ENCODE measurements around the gene PDF.
"Not testable (repeated sequence)": the region's sequence is repeated elsewhere in the genome, so short reads cannot be mapped to it uniquely, and the experiment has no call there.

PDF gene

DNA sequence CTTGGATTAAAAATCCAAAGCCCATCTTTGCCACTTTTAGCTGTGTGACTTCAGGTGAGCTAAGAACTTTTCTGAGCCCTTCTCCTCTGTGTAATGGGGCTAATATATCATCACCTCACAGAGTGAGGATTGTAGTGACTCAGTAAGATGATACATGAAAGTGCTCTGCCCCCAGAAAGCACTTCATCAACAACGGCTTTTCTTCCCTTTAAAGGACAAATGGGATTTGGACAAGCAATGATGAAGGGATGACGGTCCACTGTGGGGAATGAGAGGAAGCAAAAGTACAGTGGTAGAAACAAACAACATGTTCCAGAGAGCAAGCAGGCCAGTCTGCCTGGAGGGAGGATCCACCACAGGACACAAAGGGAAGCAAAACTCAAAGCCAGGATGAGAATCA lies 35.5 kb upstream of the PDF start:
- H4K20me1 ChIP-seq, result no peaks in the 10 kb centered on the region
- no peak overlapping the region for H3K4me3 ChIP-seq
- H3K9me3 ChIP-seq, result peaks cover 6% of the 10 kb centered on the region; the same call in 1 of the 2 replicates
- H3K36me3 ChIP-seq, result peaks cover 83% of the 10 kb centered on the region
- H3K4me1 ChIP-seq, result peaks cover 99% of the 10 kb centered on the region
- peak overlapping the region; percentile 13; the same call in 1 of the 2 replicates for H3K27ac ChIP-seq
- H3K27me3 ChIP-seq, result no peaks in the 10 kb centered on the region
- no peak overlapping the region; the same call in 1 of the 2 replicates for H3K9ac ChIP-seq
- TF ChIP-seq Cebpa-rat (IDR thresholded peaks at IDR 0.05), result no peak
- no peak overlapping the region for H3K4me2 ChIP-seq

DNA sequence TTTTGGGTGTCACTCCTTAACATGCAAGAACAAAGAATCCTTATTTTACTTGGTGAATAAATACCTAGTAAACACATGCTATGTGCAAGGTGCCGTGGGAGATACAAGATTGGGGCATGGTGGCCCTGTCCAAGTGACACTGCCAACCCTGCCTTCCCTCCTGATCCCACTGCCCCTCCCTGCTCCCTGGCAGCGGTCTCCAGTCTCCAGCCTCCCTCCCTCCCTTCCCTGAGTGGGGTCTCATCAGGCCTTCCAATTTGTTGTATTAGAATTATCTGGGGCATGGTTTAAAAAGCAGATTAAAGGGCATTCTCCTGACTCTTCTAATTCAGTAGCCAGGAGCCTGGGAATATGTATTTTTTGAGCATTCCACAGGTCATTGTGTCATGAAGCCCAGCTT lies 33.7 kb upstream of the PDF start:
- Histone ChIP-seq H3K4me2 (no peak overlapping the region), H3K4me1 (peaks cover 93% of the 10 kb centered on the region), H3K27me3 (no peaks in the 10 kb centered on the region), H4K20me1 (no peaks in the 10 kb centered on the region), H3K4me3 (no peak overlapping the region), H3K9me3 (no peaks in the 10 kb centered on the region), H3K36me3 (peaks cover 78% of the 10 kb centered on the region), H3K27ac (peak overlapping the region; percentile 64), H3K9ac (no peak overlapping the region)
- no peak for TF ChIP-seq Cebpa-rat (IDR thresholded peaks at IDR 0.05)

DNA sequence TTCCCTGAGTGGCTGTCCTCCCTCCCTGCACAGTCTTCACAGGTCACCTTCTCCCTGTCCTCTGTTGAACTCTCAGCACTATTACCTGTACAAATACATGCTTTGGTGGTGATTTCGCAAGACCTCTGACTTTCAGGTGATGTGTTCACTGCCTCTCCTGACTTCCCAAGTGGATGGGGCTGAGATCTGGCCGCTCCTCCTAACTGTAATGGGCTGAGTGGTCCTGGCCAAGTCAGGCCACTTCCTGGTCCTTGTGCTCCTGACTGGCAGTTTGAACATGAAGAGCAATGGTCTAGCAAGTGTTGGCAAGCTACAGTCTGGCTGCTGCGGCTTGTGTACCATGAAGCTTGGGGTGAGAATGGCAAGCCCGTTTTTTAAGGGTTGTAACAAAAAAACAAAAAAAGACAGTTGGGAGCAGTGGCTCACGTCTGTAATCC lies 32.9 kb upstream of the PDF start:
- Histone ChIP-seq H3K4me2 (peak overlapping the region; percentile 66), H3K9me3 (no peaks in the 10 kb centered on the region), H3K4me1 (peaks cover 85% of the 10 kb centered on the region), H4K20me1 (no peaks in the 10 kb centered on the region), H3K27ac (peak overlapping the region; percentile 64), H3K36me3 (peaks cover 70% of the 10 kb centered on the region), H3K27me3 (no peaks in the 10 kb centered on the region), H3K9ac (no peak overlapping the region), H3K4me3 (no peak overlapping the region)
- peak; percentile 75 for TF ChIP-seq Cebpa-rat (IDR thresholded peaks at IDR 0.05)

DNA sequence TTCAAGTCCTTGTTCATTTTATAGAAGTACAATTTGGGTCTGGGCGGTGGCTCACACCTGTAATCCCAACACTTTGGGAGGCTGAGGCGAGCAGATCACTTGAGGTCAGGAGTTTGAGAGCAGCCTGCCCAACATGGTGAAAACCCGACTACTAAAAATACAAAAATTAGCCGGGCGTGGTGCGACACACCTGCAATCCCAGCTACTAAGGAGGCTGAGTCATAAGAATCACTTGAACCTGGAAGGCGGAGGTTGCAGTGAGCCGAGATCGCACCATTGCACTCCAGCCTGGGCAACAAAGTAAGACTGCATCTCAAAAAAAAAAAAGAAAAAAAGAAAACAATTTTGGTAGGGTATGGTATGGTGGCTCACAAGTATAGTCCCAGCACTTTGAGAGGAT lies 29.7 kb upstream of the PDF start:
- H4K20me1 ChIP-seq, H3K9ac ChIP-seq, H3K27ac ChIP-seq, H3K9me3 ChIP-seq, H3K27me3 ChIP-seq, H3K4me3 ChIP-seq: not testable (repeated sequence)
- Histone ChIP-seq H3K4me2 (peak overlapping the region; percentile 23; the same call in 1 of the 2 replicates), H3K4me1 (peaks cover 53% of the 10 kb centered on the region), H3K36me3 (peaks cover 47% of the 10 kb centered on the region)

DNA sequence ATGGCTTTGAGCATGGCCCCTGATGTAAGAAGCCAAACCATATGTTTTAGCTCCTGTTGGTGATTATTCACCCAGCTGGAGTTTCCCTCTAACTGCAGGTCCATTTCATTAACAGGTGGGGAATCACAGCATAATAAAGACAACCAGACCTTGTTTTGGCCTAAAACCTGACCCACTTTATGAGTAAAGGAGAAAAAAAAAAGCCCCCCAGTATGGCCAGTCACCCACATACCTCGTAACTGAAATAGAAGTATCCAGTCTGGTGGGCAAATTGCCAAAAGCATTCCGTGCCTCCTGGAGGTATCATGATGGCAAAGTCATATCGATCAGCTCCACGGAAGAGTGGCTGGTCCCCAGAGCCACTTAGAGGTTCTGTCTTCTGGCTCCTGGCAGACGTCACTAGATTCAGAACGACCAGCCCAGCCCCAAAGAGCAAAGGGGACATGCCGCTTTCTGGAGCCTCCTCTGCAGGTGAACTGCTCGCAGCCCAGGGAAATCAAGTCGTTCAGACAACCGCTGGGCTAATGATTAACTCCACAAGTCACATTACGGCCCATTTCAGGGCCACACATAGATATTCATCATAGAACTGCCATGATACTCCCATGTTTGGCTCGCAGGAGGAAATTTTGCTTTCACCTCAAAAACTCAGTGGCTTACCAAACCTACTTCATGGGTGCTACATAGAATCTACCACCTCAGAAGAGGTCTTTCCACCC lies 21.1 kb upstream of the PDF start, which contains the start of gene TMED6:
Gene TMED6, minus strand, starts transcription at position 478 of the 719 bp plus-strand sequence. Its CDS starts 33 bp downstream, at position 445.
- Histone ChIP-seq H3K4me1 (no peaks in the 10 kb centered on the region; the same call in 1 of the 2 replicates), H3K9ac (no peak within 1 kb of the TSS), H3K27ac (0 out of 2 replicates have a peak within 1 kb of the TSS, but pooled peaks have one; percentile 2), H3K9me3 (no peaks in the 10 kb centered on the region), H4K20me1 (no peaks in the 10 kb centered on the region), H3K4me3 (no peak within 1 kb of the TSS), H3K4me2 (no peak within 1 kb of the TSS), H3K27me3 (no peaks in the 10 kb centered on the region), H3K36me3 (peaks cover 75% of the 10 kb centered on the region)
- TF ChIP-seq Cebpa-rat (IDR thresholded peaks at IDR 0.05), result no peak

DNA sequence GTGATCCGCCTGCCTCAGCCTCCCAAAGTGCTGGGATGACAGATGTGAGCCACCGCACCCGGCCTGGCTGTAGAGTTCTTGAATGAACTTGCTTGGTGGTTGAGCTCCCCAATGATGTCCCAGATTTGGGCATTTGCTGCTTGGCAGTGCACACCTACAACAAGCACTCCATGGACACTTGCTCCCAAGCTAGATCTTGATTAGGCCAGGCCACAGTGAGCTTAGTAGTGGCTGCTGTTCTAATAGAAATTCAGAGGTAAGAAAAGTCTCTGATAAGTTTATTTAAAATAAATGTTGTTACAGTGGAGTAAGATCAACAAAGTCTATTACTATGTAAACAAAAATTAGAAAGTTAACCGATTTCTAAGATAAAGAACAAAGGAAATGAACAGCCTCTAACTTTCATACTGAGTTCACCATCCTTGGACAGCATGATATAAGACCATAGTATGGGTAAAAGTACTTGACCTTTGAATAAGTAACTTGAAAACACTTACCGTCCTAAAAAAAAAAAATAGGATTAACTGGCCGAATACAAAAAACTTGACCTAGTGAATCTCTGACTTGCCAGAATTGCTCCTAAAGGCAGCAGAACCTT lies 20.2 kb upstream of the PDF start:
- H4K20me1 ChIP-seq, result no peaks in the 10 kb centered on the region
- no peak overlapping the region for H3K27ac ChIP-seq
- no peak overlapping the region for H3K4me3 ChIP-seq
- no peak overlapping the region for H3K9ac ChIP-seq
- H3K4me2 ChIP-seq, result no peak overlapping the region
- H3K36me3 ChIP-seq, result peaks cover 73% of the 10 kb centered on the region
- no peaks in the 10 kb centered on the region; the same call in 1 of the 2 replicates for H3K4me1 ChIP-seq
- no peak for TF ChIP-seq Cebpa-rat (IDR thresholded peaks at IDR 0.05)
- H3K27me3 ChIP-seq, result no peaks in the 10 kb centered on the region
- no peaks in the 10 kb centered on the region for H3K9me3 ChIP-seq

DNA sequence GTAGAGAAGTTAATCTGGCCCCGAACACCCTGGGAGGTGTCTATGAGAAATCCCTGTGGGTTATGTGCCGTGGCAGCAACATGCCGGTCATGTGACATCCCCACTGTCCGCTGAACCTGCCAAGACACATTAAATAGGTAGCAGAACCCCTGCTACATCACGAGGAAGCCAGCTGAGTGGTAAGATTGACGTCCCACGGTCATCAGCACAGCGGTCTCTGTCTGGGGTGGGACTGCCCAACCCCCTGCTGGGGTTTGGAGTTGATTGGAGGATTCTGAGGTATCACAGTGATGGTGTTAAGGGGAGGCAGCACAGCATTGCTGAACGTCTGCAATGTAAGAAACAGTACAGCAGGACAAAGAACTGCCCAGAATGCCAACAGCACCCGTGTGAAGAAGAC lies 19.1 kb upstream of the PDF start:
- no peak for TF ChIP-seq Cebpa-rat (IDR thresholded peaks at IDR 0.05)
- no peaks in the 10 kb centered on the region for H3K27me3 ChIP-seq
- H3K4me1 ChIP-seq, result no peaks in the 10 kb centered on the region; the same call in 1 of the 2 replicates
- H3K36me3 ChIP-seq, result peaks cover 73% of the 10 kb centered on the region
- no peaks in the 10 kb centered on the region for H4K20me1 ChIP-seq
- H3K9ac ChIP-seq, result no peak overlapping the region
- H3K4me3 ChIP-seq, result no peak overlapping the region
- H3K4me2 ChIP-seq, result no peak overlapping the region
- H3K27ac ChIP-seq, result no peak overlapping the region
- H3K9me3 ChIP-seq, result no peaks in the 10 kb centered on the region

DNA sequence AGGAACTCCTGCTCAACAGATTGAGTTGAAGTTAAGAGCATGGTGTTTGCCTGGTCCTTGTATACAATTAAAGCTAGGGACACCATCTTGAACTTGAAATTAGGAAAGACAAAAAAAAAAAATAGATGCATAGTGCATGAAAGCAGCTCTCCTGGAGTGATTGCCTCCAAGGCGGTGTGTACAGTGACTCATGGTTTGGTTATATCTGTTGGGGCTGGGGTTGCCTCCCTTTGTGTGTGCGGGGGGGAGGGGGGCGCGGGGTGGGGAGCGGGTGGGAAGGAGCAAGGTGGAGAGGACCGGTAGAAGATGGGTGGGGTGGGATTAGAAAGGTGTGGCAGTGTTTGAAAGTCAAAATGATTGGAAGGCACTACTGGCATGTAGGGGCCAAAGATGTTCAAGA lies 17.8 kb upstream of the PDF start:
- no peaks in the 10 kb centered on the region for H3K27me3 ChIP-seq
- peaks cover 77% of the 10 kb centered on the region for H3K36me3 ChIP-seq
- no peak overlapping the region for H3K4me3 ChIP-seq
- peaks cover 9% of the 10 kb centered on the region; the same call in 1 of the 2 replicates for H4K20me1 ChIP-seq
- no peaks in the 10 kb centered on the region; the same call in 1 of the 2 replicates for H3K4me1 ChIP-seq
- H3K27ac ChIP-seq, result no peak overlapping the region
- no peak overlapping the region for H3K4me2 ChIP-seq
- no peaks in the 10 kb centered on the region for H3K9me3 ChIP-seq
- no peak for TF ChIP-seq Cebpa-rat (IDR thresholded peaks at IDR 0.05)
- no peak overlapping the region for H3K9ac ChIP-seq

DNA sequence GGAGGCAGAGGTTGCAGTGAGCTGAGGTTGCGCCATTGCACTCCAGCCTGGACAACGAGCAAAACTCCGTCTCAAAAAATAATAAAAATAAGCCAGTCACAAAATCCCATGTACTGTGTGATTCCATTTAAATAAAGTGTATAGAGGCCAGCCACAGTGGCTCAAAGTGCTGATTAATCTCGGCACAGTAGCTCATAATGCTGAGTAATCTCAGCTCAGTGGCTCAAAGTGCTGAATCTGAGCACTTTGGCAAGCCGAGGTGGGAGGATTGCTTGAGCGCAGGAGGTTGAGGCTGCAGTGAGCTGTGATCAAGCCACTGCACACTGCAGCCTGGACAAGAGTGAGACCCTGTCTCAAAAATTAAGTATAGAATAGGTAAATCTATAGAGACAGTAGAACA lies 16.3 kb upstream of the PDF start:
- Histone ChIP-seq H3K4me3 (no peak overlapping the region), H3K9me3 (no peaks in the 10 kb centered on the region), H4K20me1 (peaks cover 17% of the 10 kb centered on the region; the same call in 1 of the 2 replicates), H3K4me1 (peaks cover 11% of the 10 kb centered on the region), H3K27ac (no peak overlapping the region), H3K36me3 (peaks cover 77% of the 10 kb centered on the region), H3K9ac (no peak overlapping the region), H3K27me3 (no peaks in the 10 kb centered on the region), H3K4me2 (no peak overlapping the region)
- TF ChIP-seq Cebpa-rat (IDR thresholded peaks at IDR 0.05), result no peak

DNA sequence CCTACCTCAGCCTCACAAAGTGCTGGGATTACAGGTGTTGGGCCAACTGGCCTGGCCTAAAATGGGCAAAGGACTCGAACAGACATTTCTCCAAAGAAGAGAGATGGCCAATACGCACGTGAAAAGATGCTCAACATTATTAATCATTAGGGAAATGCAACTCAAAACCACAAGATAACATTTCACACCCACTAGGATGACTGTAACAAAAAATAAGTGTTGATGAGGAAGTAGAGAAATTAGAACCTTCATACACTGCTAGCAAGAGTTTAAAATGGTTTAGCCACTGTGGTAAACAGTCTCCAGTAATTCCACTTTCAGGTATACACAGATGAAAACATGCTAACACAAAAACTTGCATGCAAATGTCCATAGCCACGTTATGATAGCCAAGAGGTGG lies 15.5 kb upstream of the PDF start:
- no peak overlapping the region for H3K4me3 ChIP-seq
- TF ChIP-seq Cebpa-rat (IDR thresholded peaks at IDR 0.05), result no peak
- no peak overlapping the region for H3K4me2 ChIP-seq
- H3K27ac ChIP-seq, result no peak overlapping the region
- no peak overlapping the region for H3K9ac ChIP-seq
- H4K20me1 ChIP-seq, result peaks cover 19% of the 10 kb centered on the region; the same call in 1 of the 2 replicates
- H3K9me3 ChIP-seq, result no peaks in the 10 kb centered on the region
- peaks cover 19% of the 10 kb centered on the region for H3K4me1 ChIP-seq
- no peaks in the 10 kb centered on the region for H3K27me3 ChIP-seq
- peaks cover 77% of the 10 kb centered on the region for H3K36me3 ChIP-seq

Measured in BLaER1 (cell line).